DLD1 (cell line): ENCODE measurements around the gene PFKFB3.
"Not testable (repeated sequence)": the region's sequence is repeated elsewhere in the genome, so short reads cannot be mapped to it uniquely, and the experiment has no call there.

Experiments
- in situ Hi-C: cut with HindIII; loops from 2 replicates; pipeline ENCODE4 v1.10.0; 2017; ENCODE audit warnings: low sequenced_read_pairs

The PFKFB3 gene

DNA sequence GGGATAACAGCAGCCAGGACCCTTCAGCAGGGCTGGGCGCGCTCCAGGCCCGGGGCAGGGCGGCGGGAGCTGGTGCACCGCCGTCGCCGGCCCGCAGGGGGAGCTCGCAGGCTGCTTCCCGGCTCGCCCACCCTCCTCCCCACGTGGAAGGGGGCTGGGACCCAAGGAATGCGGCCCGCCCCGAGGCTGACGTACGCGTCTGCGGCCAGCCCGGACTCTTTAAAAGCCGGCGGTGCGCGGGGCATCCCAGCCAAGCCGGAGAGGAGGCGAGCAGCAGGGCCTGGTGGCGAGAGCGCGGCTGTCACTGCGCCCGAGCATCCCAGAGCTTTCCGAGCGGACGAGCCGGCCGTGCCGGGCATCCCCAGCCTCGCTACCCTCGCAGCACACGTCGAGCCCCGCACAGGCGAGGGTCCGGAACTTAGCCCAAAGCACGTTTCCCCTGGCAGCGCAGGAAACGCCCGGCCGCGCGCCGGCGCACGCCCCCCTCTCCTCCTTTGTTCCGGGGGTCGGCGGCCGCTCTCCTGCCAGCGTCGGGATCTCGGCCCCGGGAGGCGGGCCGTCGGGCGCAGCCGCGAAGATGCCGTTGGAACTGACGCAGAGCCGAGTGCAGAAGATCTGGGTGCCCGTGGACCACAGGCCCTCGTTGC is at the start of gene PFKFB3:
PFKFB3 (plus strand) TSS at position 249 of the 647 bp plus-strand sequence; CDS start at position 578, 329 bp downstream.
- in situ Hi-C loops = no loop called here

GRCh38 chr10:6153845-6154244 is 48.9 kb upstream of the PFKFB3 start:
- in situ Hi-C loops = no loop called here

- in situ Hi-C loops = no loop called here
Measured at GRCh38 chr10:6154566-6154965, 48.2 kb upstream of the PFKFB3 start.

DNA sequence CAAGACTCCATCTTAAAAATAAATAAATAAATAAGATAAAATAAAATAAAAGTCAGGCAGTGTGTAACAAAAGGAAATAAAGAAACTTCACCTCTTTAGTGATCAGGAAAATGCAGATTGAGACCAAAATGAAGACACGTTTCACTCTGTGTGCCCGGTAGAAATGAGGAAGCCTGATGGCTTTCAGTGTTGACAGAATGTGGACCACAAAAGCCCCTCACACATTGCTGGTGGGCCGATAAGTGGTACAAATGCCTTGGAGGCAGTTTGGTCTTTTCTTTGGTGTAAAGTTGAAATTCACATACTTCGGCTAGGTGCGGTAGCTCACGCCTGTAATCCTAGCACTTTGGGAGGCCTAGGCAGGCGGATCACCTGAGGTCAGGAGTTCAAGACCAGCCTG is 44.5 kb upstream of the PFKFB3 start:
- in situ Hi-C loops = no loop called here

- in situ Hi-C loops = no loop called here
Measured at GRCh38 chr10:6161921-6162320, 40.8 kb upstream of the PFKFB3 start.

- in situ Hi-C loops = no loop called here
Measured at GRCh38 chr10:6162589-6163356, 40.0 kb upstream of the PFKFB3 start.

- in situ Hi-C loops = no loop called here
Measured at GRCh38 chr10:6163364-6164270, 39.1 kb upstream of the PFKFB3 start.

DNA sequence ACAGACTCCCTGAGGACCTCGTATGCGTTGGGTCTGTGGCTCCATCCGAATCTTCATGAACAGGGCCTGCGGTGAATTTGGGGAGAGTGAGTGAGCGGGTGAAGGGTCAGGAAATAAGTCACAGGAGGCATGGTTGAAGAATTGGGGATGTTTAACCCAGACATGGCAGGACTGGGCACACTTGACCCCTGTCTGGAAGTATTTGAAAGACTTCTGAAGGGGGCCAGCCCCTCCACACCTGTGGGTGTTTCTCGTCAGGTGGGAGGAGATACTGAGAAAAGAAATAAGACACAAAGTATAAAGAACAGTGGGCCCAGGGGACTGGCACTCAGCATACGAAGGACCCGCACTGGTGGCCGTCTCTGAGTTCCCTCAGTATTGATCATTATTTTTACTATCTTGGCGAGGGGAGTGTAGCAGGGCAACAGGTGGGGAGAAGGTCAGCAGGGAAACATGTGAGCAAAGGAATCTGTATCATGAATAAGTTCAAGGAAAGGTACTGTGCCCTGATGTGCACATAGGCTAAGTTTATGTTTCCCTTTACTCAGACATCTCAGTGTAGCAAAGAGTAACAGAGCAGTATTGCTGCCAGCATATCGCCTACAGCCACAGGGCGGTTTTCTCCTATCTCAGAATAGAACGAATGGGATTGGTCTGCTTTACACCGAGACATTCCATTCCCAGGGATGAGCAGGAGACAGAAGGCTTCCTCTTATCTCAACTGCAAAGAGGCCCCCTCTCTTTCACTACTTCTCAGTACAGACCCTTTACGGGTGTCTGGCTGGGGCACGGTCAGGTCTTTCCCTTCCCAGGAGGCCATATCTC is 38.2 kb upstream of the PFKFB3 start:
- in situ Hi-C loops = no loop called here

GRCh38 chr10:6165221-6165725 is 37.5 kb upstream of the PFKFB3 start:
- in situ Hi-C loops = no loop called here

DNA sequence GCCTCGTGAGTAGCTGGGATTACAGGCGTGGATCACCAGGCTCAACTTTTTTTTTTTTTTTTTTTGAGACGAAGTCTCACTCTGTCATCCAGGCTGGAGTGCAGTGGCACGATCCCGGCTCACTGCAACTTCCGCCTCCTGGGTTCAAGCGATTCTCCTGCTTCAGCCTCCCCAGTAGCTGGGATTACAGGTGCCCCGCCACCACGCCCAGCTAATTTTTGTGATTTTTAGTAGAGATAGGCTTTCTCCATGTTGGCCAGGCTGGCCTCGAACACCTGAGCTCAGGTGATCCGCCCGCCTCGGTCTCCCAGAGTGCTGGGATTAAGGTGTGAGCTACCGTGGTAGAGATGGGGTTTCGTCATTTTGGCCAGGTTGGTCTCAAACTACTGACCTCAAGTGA is 36.8 kb upstream of the PFKFB3 start:
- in situ Hi-C loops = not testable (repeated sequence)

GRCh38 chr10:6167456-6167855 is 35.3 kb upstream of the PFKFB3 start:
- in situ Hi-C loops = no loop called here

GRCh38 chr10:6168084-6168483 is 34.6 kb upstream of the PFKFB3 start:
- in situ Hi-C loops = no loop called here

GRCh38 chr10:6170638-6171037 is 32.1 kb upstream of the PFKFB3 start:
- in situ Hi-C loops = no loop called here

GRCh38 chr10:6171881-6172695 is 30.6 kb upstream of the PFKFB3 start:
- in situ Hi-C loops = no loop called here

DNA sequence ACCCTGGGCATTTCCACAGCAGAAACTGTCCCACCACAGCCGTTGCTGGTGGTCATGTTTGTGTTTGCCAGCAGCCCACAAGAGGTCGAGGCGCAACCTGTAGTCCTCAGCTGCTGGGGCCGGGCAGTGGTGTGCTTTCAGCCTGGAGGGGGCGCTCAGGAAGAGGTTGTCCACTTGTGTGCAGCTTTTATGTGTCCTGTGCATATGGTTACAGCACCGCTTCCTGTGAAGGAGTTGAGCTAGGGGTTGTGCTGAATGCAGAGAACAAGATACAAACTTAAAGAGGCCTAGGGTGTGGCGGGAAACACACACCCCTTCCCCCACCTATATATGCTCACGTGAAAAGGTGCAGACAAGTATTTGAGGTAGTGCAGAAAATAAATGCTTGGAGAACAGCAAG is 29.5 kb upstream of the PFKFB3 start:
- in situ Hi-C loops = no loop called here

GRCh38 chr10:6174201-6174874 is 28.4 kb upstream of the PFKFB3 start:
- in situ Hi-C loops = no loop called here

GRCh38 chr10:6175329-6176055 is 27.2 kb upstream of the PFKFB3 start:
- in situ Hi-C loops = no loop called here

GRCh38 chr10:6176691-6177231 is 26.0 kb upstream of the PFKFB3 start:
- in situ Hi-C loops = no loop called here
